NOMO-1 treated with dmso at 0.1 percent for 144 hours (cell line): ENCODE results near the gene TAS2R10.

Source experiments
- DNase-seq: peaks from one replicate; lab custom pipeline; 2025; ENCODE audit not compliant: unreplicated experiment; lab: John Stamatoyannopoulos, UW

The TAS2R10 gene

GRCh38 chr12:10783252-10783651, 42.9 kb downstream of the TAS2R10 start:
- DNase-seq = no peak

- DNase-seq = no peak
Observed at GRCh38 chr12:10779103-10779502, 47.1 kb downstream of the TAS2R10 start.
